Trophoblast cell (in vitro differentiated cells and primary cell): Measurements from ENCODE around the gene PDE4D.

Experiments used
- DNase-seq, 2 donors: peaks; one replicate each; pipeline ENCODE4 v3.0.0-alpha.2; 2016
- H2AFZ ChIP-seq: 2 replicates; pipeline ENCODE4 v1.6.1; 2013; ENCODE audit warnings: low read length, moderate library complexity, mild to moderate bottlenecking; ENCODE audit not compliant: insufficient read depth, poor library complexity
- H2AK5ac ChIP-seq: 2 replicates; pipeline ENCODE4 v1.6.1; 2013; ENCODE audit warnings: mild to moderate bottlenecking, low read length
- H2BK120ac ChIP-seq: 2 replicates; pipeline ENCODE4 v1.6.1; 2013; ENCODE audit warnings: low read length, mild to moderate bottlenecking, moderate library complexity; ENCODE audit not compliant: insufficient read depth, poor library complexity
- H2BK12ac ChIP-seq: 2 replicates; pipeline ENCODE4 v1.6.1; 2013; ENCODE audit warnings: mild to moderate bottlenecking, low read length, moderate library complexity
- H2BK5ac ChIP-seq: 2 replicates; pipeline ENCODE4 v1.6.1; 2013; ENCODE audit warnings: low read length, low read depth, moderate library complexity, mild to moderate bottlenecking; ENCODE audit not compliant: poor library complexity
- H3K14ac ChIP-seq: 2 replicates; pipeline ENCODE4 v1.6.1; 2013; ENCODE audit warnings: mild to moderate bottlenecking, low read length
- H3K18ac ChIP-seq: 2 replicates; pipeline ENCODE4 v1.6.1; 2013; ENCODE audit warnings: mild to moderate bottlenecking, low read length
- H3K23ac ChIP-seq: 2 replicates; pipeline ENCODE4 v1.6.1; 2013; ENCODE audit warnings: low read length
- H3K27ac ChIP-seq: 2 replicates; pipeline ENCODE4 v1.5.1; 2013; ENCODE audit warnings: low read depth, mild to moderate bottlenecking, inconsistent platforms, low read length, moderate library complexity
- H3K27me3 ChIP-seq: 2 replicates; pipeline ENCODE4 v1.6.1; 2013; ENCODE audit warnings: inconsistent platforms, mild to moderate bottlenecking, low read length, moderate library complexity; ENCODE audit not compliant: insufficient read depth
- H3K36me3 ChIP-seq, 2 experiments: 1 replicate in 1 of 2; 2 replicates in 1 of 2; pipeline ENCODE4 v1.6.1; 2013; ENCODE audit warnings: low read length in 2 of 2, mild to moderate bottlenecking in 2 of 2, moderate library complexity in 1 of 2; ENCODE audit not compliant: insufficient read depth in 2 of 2, control insufficient read depth in 1 of 2
- H3K4ac ChIP-seq: 2 replicates; pipeline ENCODE4 v1.6.1; 2013; ENCODE audit warnings: low read depth, mild to moderate bottlenecking, low read length, moderate library complexity
- H3K4me1 ChIP-seq, 2 experiments: 1 replicate in 1 of 2; 2 replicates in 1 of 2; pipeline ENCODE4 v1.6.1; 2013; ENCODE audit warnings: low read length in 2 of 2, mild to moderate bottlenecking in 2 of 2, moderate library complexity in 1 of 2; ENCODE audit not compliant: insufficient read depth in 2 of 2, control insufficient read depth in 1 of 2
- H3K4me2 ChIP-seq: 2 replicates; pipeline ENCODE4 v1.6.1; 2013; ENCODE audit warnings: inconsistent platforms, mild to moderate bottlenecking, low read length, moderate library complexity
- H3K4me3 ChIP-seq: 2 replicates; pipeline ENCODE4 v1.5.1; 2013; ENCODE audit warnings: mild to moderate bottlenecking, low read depth, low read length, inconsistent platforms
- H3K79me1 ChIP-seq: one replicate; pipeline ENCODE4 v1.6.1; 2013; ENCODE audit warnings: low read length
- H3K79me2 ChIP-seq: 2 replicates; pipeline ENCODE4 v1.6.1; 2013; ENCODE audit warnings: low read length, mild to moderate bottlenecking; ENCODE audit not compliant: control insufficient read depth, insufficient read depth, poor library complexity
- H3K9ac ChIP-seq: 2 replicates; pipeline ENCODE4 v1.6.1; 2013; ENCODE audit warnings: mild to moderate bottlenecking, low read length
- H3K9me3 ChIP-seq: 2 replicates; pipeline ENCODE4 v1.6.1; 2013; ENCODE audit warnings: low read depth, mild to moderate bottlenecking, control low read depth, inconsistent platforms, low read length; ENCODE audit not compliant: insufficient read depth
- H4K12ac ChIP-seq: 2 replicates; pipeline ENCODE4 v1.6.1; 2013; ENCODE audit warnings: low read depth, mild to moderate bottlenecking, low read length, moderate library complexity
- H4K8ac ChIP-seq: 2 replicates; pipeline ENCODE4 v1.6.1; 2013; ENCODE audit warnings: low read depth, mild to moderate bottlenecking, low read length, moderate library complexity
- H4K91ac ChIP-seq: one replicate; pipeline ENCODE4 v1.6.1; 2013; ENCODE audit warnings: low read depth, mild to moderate bottlenecking, low read length, moderate library complexity
- WGBS: extraction: QIAGEN DNeasy Blood & Tissue Kit; methylation state at CpG from one replicate; pipeline ENCODE4 v1.1.7; 2013; ENCODE audit warnings: missing lambda C conversion rate; ENCODE audit not compliant: insufficient read length, insufficient coverage; ENCODE audit errors: extremely low coverage; 5-methylcytosine and 5-hydroxymethylcytosine counted together

Gene PDE4D

DNA sequence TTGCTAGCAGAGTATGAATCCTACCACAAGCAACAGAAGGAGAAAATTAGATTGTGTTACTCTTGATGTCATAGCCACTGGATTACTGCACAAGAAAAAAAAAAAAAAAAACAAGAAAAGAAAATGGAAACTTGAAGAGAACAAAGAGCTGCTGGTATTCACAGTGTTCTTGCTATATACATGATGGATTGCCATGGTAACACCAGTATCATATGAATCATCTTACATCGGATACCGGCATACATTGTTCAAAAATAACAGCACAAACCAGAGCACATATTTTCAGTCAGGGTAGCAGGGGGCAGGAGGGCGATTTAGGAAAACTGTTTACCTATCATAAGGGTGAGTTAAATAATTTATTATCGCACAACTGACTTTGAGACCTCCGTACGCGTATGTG is 472.9 kb downstream of the PDE4D start:
- no CpG with 5 or more reads among the region's 7 CpGs for WGBS
- DNase-seq, result peak; percentile 1 to 59
- Histone ChIP-seq H2BK12ac (no peak overlapping the region), H3K23ac (no peak overlapping the region), H4K12ac (no peak overlapping the region), H2AFZ (no peak overlapping the region), H3K36me3 (no peaks in the 10 kb centered on the region), H3K79me1 (no peaks in the 10 kb centered on the region), H4K91ac (no peak overlapping the region), H2BK120ac (no peak overlapping the region), H3K4me2 (no peak overlapping the region), H3K18ac (no peak overlapping the region), H3K27me3 (no peaks in the 10 kb centered on the region), H3K4ac (no peak overlapping the region), H2AK5ac (no peak overlapping the region), H3K79me2 (no peaks in the 10 kb centered on the region), H3K4me1 (no peaks in the 10 kb centered on the region), H4K8ac (no peak overlapping the region), H2BK5ac (no peak overlapping the region), H3K9me3 (no peaks in the 10 kb centered on the region), H3K4me3 (no peak overlapping the region), H3K9ac (no peak overlapping the region), H3K27ac (no peak overlapping the region), H3K14ac (no peak overlapping the region)

DNA sequence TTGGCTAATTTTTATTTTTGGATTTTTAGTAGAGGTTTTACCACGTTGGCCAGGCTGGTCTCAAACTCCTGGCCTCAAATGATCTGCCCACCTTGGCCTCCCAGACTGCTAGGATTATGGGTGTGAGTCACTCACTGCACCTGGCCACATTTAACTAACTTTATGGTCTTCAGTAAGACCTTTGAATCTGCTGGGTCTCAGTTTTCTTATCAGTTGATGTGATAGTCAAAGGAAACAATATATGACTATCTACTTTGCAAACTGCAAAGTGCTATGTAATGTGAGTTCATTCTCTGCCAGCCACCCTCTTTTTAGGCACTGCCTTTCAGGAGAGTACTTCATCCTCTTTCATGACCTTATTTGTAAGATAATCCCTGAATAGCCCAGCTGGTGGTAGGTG is 474.7 kb downstream of the PDE4D start:
- Histone ChIP-seq H3K79me2 (no peaks in the 10 kb centered on the region), H3K4ac (no peak overlapping the region), H3K9me3 (no peaks in the 10 kb centered on the region), H2BK12ac (no peak overlapping the region), H3K14ac (no peak overlapping the region), H2BK120ac (no peak overlapping the region), H2AK5ac (no peak overlapping the region), H3K4me3 (no peak overlapping the region), H3K4me2 (no peak overlapping the region), H3K27me3 (no peaks in the 10 kb centered on the region), H3K27ac (no peak overlapping the region), H3K9ac (no peak overlapping the region), H3K4me1 (no peaks in the 10 kb centered on the region), H2BK5ac (no peak overlapping the region), H3K79me1 (no peaks in the 10 kb centered on the region), H3K23ac (no peak overlapping the region), H3K18ac (no peak overlapping the region), H4K12ac (no peak overlapping the region), H3K36me3 (no peaks in the 10 kb centered on the region), H4K91ac (no peak overlapping the region), H2AFZ (no peak overlapping the region), H4K8ac (no peak overlapping the region)
- DNase-seq, result no peak
- WGBS, result no CpG with 5 or more reads among the region's 1 CpG

DNA sequence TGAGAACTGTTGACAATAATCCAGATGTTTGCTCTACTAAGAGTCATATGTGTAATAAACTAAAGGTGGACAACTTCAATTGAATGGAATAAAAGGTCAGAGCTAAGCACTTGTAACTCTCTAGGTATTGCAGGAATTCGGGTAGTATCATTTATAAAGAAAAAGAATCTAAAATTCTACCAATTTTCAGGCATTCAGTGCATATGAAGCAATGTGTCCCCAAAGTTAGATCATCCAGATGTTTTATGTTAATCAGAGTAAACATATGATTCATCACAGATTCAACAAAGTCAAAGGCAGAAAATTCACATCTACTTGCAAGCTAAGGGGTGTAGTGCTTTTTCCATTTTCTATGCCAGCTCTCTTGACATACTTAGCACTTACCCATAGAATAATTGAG is 477.1 kb downstream of the PDE4D start:
- H3K27ac ChIP-seq, result no peak overlapping the region
- no peaks in the 10 kb centered on the region for H3K79me2 ChIP-seq
- H4K12ac ChIP-seq, result no peak overlapping the region
- no peak for DNase-seq
- H3K4me1 ChIP-seq, result no peaks in the 10 kb centered on the region
- H3K18ac ChIP-seq, result no peak overlapping the region
- H2AFZ ChIP-seq, result no peak overlapping the region
- no peaks in the 10 kb centered on the region for H3K9me3 ChIP-seq
- H3K9ac ChIP-seq, result no peak overlapping the region
- no peak overlapping the region for H3K4me3 ChIP-seq
- H3K23ac ChIP-seq, result no peak overlapping the region
- H3K14ac ChIP-seq, result no peak overlapping the region
- no CpG with 5 or more reads among the region's 1 CpG for WGBS
- no peak overlapping the region for H2AK5ac ChIP-seq
- H3K79me1 ChIP-seq, result no peaks in the 10 kb centered on the region
- no peak overlapping the region for H4K91ac ChIP-seq
- no peak overlapping the region for H2BK120ac ChIP-seq
- no peak overlapping the region for H3K4me2 ChIP-seq
- no peak overlapping the region for H3K4ac ChIP-seq
- H3K36me3 ChIP-seq, result no peaks in the 10 kb centered on the region
- no peaks in the 10 kb centered on the region for H3K27me3 ChIP-seq
- no peak overlapping the region for H2BK5ac ChIP-seq
- no peak overlapping the region for H4K8ac ChIP-seq
- no peak overlapping the region for H2BK12ac ChIP-seq

DNA sequence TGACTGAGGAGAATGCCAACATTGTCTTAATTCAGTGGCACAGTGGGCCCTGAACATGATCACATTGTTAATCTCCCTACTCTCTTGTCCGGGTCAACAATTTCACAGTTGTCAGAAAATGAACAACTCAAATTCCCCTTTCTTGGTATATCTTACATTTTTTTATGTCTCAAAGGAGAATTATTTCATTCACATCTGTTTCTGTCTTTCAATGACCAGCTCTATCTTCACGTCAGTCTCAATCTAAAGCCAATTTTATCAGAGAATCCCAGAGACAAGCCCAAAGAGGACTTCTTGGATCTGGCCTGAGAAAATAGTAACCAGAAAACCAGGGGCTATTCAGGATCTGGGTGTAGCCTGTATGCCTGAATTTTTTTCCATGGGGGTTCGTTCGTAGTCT is 477.5 kb downstream of the PDE4D start:
- Histone ChIP-seq H3K18ac (no peak overlapping the region), H3K4ac (no peak overlapping the region), H3K36me3 (no peaks in the 10 kb centered on the region), H3K9me3 (no peaks in the 10 kb centered on the region), H2AK5ac (no peak overlapping the region), H3K4me2 (no peak overlapping the region), H2AFZ (no peak overlapping the region), H4K12ac (no peak overlapping the region), H4K91ac (no peak overlapping the region), H2BK12ac (no peak overlapping the region), H3K23ac (no peak overlapping the region), H3K4me3 (no peak overlapping the region), H3K27ac (no peak overlapping the region), H3K9ac (no peak overlapping the region), H3K14ac (no peak overlapping the region), H2BK5ac (no peak overlapping the region), H2BK120ac (no peak overlapping the region), H3K4me1 (no peaks in the 10 kb centered on the region), H3K27me3 (no peaks in the 10 kb centered on the region), H4K8ac (no peak overlapping the region), H3K79me2 (no peaks in the 10 kb centered on the region), H3K79me1 (no peaks in the 10 kb centered on the region)
- no CpG with 5 or more reads among the region's 4 CpGs for WGBS
- no peak for DNase-seq
